NOMO-1 (cell line): ENCODE measurements around the gene NUDT21.
"Not testable (repeated sequence)": the region's sequence is repeated elsewhere in the genome, so short reads cannot be mapped to it uniquely, and the experiment has no call there.

Experiments used
- DNase-seq, 2 experiments: peaks; one replicate each; lab custom pipeline; 2025; ENCODE audit not compliant: unreplicated experiment in 2 of 2; lab: John Stamatoyannopoulos, UW

The NUDT21 gene

GRCh38 chr16:56450986-56451752 lies at the start of gene NUDT21, which contains the start of gene OGFOD1:
Gene NUDT21 (minus strand): TSS chr16:56451332. CDS start chr16:56451202, 130 bp downstream.
Gene OGFOD1 (plus strand): TSS chr16:56451554. CDS start chr16:56451613, 59 bp downstream.
- peak; percentile 99 to 100 for DNase-seq

GRCh38 chr16:56493815-56494214 lies 42.7 kb upstream of the NUDT21 start:
- DNase-seq: no peak

GRCh38 chr16:56493126-56493525 lies 42.0 kb upstream of the NUDT21 start:
- DNase-seq: no peak

- no peak for DNase-seq
Measured at GRCh38 chr16:56491657-56492261, 40.6 kb upstream of the NUDT21 start.

- DNase-seq: not testable (repeated sequence)
Measured at GRCh38 chr16:56488868-56489267, 37.7 kb upstream of the NUDT21 start.

GRCh38 chr16:56488035-56488434 lies 36.9 kb upstream of the NUDT21 start:
- DNase-seq: no peak

GRCh38 chr16:56483394-56483793 lies 32.3 kb upstream of the NUDT21 start:
- DNase-seq: no peak

GRCh38 chr16:56482683-56483236 lies 31.6 kb upstream of the NUDT21 start:
- DNase-seq: no peak

- no peak for DNase-seq
Measured at GRCh38 chr16:56481468-56482122, 30.5 kb upstream of the NUDT21 start.

GRCh38 chr16:56480776-56481467 lies 29.8 kb upstream of the NUDT21 start:
- DNase-seq: no peak

GRCh38 chr16:56479469-56479868 lies 28.3 kb upstream of the NUDT21 start:
- DNase-seq: no peak

GRCh38 chr16:56478281-56479049 lies 27.3 kb upstream of the NUDT21 start:
- peak; percentile 20 to 35 for DNase-seq

GRCh38 chr16:56477096-56477878 lies 26.2 kb upstream of the NUDT21 start:
- peak in 1 of 2 experiments; percentile 30 for DNase-seq

- no peak for DNase-seq
Measured at GRCh38 chr16:56475201-56475600, 24.1 kb upstream of the NUDT21 start.

- DNase-seq: no peak
Measured at GRCh38 chr16:56470666-56471065, 19.5 kb upstream of the NUDT21 start.

GRCh38 chr16:56470232-56470631 lies 19.1 kb upstream of the NUDT21 start:
- no peak for DNase-seq

- DNase-seq: no peak
Measured at GRCh38 chr16:56469748-56470147, 18.6 kb upstream of the NUDT21 start.

- no peak for DNase-seq
Measured at GRCh38 chr16:56468800-56469199, 17.7 kb upstream of the NUDT21 start.

GRCh38 chr16:56466344-56466743 lies 15.2 kb upstream of the NUDT21 start:
- DNase-seq: no peak
